ENCODE measurements around the gene SCN1B.

Gene SCN1B

DNA sequence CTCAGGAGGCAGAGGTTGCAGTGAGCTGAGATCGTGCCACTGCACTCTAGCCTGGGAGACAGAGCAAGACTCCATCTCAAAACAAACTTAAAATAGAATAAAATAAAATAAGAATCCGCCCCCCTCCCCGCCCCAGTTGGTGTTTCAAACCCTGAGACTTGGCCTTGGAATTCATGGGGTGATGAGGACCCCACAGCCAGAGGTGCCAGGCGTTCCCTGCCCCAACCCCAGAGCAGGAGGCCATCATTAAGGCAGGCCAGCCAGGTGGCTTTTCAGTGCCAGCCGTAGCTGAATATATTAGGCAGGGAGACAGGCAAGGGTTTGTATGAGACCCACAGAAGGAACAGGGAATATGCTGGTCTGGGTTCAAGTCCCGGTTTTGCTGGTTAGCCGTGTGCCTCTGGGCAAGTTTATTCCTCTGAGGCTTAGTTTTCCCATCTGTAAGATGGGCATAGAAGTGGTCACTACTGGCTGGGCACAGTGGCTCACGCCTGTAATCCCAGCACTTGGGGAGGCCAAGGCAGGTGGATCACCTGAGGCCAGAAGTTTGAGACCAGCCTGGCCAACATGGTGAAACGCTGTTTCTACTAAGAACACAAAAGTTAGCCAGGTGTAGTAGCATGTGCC, 23.5 kb downstream of the SCN1B start:
- DNase-seq (ENCODE audit: low read depth, low spot score) = no peak

DNA sequence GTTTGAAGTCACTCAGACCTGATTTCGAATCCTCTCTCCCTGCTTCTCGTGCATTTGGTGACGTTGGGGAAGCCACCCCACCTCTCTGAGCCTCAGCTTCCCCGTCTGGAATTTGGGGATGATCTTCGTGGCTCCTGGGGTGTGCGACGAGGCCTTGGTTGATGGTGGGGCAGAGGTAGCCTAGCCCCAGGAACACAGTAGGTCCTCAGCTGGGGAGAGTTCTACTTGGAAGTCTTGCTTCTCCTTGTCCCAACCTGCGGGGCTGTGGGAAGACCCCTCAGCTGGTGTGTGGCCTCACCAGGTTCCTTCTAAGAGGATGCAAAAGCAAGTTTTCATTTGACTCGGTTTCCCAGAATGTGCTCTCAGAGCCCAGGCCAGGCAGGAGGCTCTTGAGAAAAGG, 24.4 kb downstream of the SCN1B start:
- DNase-seq (ENCODE audit: low read depth, low spot score) = no peak

DNA sequence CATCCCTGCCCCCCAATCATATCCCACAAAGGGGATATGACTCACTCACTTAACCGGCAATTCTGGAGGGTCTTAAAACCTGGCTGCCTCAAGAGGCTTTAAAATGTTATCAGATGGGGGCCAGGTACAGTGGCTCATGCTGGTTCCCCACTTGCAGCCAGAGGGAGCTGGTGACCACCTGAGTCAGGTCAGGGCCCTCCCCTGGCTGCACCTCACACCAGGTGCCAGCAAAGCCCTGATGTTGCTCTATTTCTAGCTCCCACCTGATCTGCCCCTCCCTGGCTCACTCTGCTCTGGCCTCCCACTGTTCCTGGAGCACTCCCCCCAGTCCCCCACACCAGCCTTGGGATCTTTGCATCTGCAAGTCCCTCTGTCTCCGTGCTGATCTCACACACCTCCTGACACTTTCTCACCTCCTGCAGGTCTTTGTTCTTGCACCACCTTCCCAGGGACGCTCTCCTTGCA, 25.5 kb downstream of the SCN1B start:
- DNase-seq (ENCODE audit: low read depth, low spot score) = no peak

DNA sequence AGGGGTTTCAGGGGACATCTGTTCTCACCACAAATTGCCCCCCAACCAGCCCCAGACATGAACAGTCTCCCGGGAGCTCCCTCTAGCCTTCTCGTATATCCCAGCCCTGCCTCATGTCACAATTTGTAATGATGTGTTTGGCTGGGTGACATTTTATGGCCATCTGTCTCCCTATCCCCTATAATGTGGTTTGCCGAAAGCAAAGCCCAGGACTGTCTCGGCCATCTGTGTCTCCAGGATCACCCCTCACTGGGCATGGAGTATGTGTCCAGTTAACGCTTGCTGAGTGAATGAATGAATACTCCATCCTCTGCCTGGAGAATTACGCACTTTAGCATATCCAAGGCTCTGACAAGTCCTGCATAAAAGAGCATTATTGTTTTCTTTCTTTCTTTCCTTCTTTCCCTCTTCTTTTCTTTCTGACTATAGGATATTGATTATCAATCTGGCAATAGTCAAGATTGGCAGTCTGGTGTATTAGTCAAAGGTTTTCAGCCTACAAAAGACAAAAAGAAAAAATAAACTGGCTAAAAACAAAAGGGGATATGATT, 26.3 kb downstream of the SCN1B start:
- no peak for DNase-seq (ENCODE audit: low read depth, low spot score)

DNA sequence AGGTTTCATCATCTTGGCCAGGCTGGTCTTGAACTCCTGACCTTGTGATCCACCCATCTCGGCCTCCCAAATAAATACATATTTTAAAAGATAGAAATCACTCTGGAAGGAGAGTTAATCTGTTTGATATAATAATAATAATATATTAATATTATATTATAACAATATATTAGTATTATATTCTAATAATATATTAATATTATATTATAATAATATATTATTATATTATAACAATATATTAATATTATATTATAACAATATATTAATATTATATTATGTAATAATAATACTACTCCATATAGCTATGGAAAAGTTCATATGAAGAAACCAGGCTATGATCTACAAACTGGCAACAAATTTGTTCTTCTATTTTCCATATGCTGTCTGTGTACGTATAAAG, 28.1 kb downstream of the SCN1B start:
- no peak for DNase-seq (ENCODE audit: low read depth, low spot score)

DNA sequence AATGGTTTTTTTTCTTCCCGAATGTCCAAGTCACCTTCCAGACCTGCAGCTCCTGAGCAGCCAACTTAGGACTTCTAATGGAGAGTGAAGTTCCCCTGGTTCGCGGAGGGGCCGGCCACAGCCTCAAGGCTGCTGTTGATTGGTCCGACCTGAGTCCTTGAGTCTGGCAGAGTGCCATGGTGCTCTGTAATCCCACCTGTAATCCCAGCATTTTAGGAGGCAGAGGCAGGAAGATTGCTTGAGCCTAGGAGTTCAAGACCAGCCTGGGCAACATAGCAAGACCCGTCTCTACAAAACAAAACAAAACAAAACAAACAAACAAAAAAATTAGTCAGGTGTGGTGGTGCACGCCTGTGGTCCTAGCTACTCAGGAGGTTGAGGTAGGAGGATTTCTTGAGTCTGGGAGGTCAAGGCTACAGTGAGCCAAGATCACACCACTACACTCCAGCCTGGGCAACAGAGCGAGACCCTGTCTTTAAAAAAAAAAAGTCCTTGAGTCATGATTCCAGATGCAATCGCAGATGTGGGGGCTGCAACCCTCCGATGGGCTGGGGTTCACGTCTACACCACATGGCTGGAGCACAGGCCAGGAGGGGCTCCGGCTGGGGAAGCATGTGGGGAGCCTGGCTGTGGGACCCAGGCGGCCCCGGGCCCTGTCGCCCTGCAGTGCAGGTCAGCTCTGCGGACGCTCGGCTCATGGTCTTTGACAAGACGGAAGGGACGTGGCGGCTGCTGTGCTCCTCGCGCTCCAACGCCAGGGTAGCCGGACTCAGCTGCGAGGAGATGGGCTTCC, 28.9 kb downstream of the SCN1B start:
- no peak for DNase-seq (ENCODE audit: low read depth, low spot score)

DNA sequence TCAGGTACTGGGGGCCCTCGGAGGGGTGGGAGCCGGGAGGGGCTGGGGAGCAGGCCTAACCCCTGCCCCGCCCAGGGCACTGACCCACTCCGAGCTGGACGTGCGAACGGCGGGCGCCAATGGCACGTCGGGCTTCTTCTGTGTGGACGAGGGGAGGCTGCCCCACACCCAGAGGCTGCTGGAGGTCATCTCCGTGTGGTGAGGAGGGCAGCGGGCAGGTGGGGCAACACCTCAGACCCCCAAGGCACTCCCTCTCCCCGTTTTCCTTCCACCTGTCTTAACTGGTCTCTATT, 29.5 kb downstream of the SCN1B start:
- DNase-seq (ENCODE audit: low read depth, low spot score) = no peak

DNA sequence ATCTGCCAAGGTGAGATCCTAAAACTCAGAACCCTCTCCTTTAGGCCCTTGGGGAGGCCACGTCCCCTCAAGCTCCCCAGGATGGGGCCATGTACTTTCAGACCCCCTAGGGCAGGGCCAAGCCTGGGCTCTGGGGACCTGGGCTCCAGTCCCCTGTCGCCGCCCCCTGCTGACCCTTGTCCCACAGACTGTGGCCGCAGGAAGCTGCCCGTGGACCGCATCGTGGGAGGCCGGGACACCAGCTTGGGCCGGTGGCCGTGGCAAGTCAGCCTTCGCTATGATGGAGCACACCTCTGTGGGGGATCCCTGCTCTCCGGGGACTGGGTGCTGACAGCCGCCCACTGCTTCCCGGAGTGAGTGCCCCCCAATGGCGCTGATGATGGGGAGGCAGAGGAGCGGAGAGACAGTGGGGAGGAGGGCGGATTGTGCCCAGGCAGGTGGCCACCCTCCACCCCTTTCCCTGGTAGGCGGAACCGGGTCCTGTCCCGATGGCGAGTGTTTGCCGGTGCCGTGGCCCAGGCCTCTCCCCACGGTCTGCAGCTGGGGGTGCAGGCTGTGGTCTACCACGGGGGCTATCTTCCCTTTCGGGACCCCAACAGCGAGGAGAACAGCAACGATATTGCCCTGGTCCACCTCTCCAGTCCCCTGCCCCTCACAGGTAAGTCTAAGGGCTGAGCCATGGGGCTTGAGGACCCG, 30.0 kb downstream of the SCN1B start:
- DNase-seq (ENCODE audit: low read depth, low spot score) = no peak

DNA sequence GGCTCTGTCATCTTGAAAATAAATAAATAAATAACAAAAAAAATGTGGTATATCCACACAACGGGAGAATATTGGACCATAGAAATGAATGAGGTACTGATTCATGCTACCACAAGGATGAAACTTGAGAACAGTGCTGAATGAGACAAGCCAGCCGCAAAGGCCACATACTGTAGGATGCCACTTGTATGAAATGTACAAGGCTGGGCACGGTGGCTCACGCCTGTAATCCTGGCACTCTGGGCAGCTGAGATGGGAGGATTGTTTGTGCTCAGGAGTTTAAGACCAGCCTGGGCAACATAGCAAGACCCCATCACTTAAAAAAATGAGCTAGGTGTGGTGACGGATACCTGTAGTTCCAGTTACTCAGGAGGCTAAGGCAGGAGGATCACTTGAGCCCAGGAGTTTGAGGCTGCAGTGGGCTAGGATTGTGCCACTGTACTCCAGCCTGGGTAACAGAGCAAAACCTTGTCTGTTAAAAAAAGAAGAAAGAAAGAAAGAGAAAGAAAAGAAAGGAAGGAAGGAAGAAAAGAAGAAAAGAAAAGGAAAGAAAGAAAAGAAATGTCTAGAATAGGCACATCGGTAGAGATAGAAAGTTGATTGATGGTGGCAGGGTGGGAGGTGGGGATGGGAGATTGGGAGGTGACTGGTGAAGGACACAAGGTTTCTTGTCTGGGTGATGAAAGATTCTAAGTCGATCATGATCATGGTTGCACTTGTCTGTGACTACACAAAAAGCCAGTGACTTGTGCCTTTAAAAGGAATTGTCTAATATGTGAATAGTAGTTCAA, 31.5 kb downstream of the SCN1B start:
- no peak for DNase-seq (ENCODE audit: low read depth, low spot score)

DNA sequence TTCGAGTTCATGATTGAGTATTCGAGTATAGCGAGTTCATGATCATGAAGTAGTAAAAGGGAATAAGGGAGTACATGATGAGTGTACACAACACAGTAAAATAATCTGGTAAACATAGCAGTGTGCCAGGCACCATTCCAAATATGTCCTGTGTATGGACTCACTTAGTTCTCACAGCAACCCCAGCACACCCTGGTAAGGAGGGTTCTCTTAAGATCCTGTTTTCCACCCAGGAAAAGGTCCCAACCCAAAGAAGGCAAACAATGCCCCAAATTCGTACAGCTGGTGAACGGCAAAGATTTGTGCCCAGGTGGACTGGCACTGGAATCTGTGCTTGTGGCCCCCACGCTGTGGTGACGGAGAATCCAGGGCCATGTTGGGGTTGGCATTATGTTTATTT, 32.7 kb downstream of the SCN1B start:
- DNase-seq (ENCODE audit: low read depth, low spot score) = no peak

DNA sequence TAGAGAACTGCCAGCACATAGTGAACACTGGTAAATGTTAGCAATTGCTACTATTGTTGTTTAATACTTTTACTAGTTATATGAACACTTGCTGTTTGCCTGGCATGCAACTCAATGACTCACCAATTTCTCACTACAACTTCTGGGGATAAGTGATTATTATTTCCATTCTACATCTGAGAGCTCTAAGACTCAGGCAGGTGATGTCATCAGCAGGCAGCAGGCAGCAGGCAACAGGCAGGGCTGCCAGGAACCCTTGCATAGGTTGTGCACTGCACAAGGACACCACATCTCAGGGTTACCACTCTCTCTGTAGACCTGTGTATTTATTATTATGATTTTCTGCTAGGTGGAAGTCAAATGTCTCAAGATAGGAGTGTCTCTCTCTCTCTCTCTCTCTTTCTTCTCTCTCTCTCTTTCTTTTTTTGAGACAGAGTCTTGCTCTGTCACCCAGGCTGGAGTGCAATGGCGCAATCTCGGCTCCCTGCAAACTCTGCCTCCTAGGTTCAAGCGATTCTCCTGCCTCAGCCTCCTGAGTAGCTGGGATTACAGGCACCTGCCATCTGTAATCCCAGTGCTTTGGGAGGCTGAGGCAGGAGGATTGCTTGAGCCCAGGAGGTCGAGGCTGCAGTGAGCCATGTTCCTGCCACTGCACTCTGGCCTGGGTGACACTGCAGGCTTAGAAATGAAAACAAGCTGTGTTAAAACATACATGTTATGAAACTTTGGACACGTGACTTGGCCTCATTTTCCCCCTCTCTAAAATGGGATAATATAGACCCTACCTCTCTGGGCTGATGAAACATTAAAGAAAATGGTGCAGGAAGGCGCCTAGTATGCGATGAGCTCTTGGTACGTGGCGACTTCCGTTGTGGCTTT, 33.9 kb downstream of the SCN1B start:
- DNase-seq (ENCODE audit: low read depth, low spot score) = no peak

DNA sequence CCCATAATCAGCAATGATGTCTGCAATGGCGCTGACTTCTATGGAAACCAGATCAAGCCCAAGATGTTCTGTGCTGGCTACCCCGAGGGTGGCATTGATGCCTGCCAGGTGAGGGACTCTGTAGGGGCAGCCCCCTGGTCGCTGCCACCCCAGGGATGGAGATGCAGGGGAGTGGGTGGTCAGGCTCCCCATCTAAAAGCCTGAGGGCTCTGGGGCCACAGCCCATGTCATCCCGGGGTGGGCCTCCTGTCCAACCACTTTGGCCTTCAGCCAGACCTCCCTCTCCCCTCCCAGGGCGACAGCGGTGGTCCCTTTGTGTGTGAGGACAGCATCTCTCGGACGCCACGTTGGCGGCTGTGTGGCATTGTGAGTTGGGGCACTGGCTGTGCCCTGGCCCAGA, 35.3 kb downstream of the SCN1B start:
- no peak for DNase-seq (ENCODE audit: low read depth, low spot score)

DNA sequence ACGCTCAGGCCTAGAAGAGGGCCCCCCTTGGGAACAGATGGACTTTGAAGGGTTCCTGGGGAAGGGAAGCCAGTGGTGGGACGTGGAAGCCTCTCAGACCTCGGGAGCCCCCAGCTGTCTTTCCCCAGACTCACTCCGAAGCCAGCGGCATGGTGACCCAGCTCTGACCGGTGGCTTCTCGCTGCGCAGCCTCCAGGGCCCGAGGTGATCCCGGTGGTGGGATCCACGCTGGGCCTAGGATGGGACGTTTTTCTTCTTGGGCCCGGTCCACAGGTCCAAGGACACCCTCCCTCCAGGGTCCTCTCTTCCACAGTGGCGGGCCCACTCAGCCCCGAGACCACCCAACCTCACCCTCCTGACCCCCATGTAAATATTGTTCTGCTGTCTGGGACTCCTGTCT, 35.9 kb downstream of the SCN1B start:
- no peak for DNase-seq (ENCODE audit: low read depth, low spot score)

DNA sequence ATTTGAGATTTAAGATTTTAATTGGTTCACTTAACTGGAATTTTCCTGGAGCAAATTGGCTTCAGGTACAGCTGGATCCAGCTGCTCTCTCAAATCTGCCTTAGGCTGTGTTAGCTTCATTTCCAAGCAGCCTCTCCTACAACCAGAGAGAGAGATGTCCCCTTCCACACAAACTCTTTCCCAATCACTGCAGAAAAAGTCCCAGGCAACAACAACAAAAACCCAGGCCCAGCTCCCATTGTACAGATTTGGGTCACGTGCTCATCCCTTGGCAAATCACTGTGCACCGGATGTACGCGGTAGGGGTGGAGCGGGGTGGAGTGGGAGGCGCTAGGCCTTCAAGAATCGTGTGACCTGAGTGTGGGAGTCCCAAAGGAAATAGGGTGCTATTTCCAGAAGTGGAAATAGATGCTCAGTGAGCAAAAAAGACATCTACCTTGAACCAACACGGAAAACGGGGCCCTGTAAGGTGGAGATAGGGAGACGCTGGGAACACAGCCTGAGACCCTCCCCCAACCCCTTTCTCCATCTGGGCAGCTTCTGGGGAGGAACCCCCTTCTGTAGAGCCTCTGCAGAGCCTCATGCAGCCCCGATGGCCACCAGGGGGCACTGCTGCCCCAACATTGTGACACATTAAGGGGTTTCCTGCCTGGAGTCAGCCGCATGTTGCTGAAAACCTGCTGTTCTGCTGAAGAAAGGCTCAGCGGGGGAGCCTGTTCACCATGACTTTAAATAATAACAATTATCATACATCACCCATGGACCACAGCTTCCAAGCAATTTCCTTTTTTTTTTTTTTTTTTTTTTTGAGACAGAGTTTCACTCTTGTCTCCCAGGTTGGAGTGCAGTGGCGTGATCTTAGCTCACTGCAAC, 36.7 kb downstream of the SCN1B start:
- DNase-seq (ENCODE audit: low read depth, low spot score) = peak; percentile 44

DNA sequence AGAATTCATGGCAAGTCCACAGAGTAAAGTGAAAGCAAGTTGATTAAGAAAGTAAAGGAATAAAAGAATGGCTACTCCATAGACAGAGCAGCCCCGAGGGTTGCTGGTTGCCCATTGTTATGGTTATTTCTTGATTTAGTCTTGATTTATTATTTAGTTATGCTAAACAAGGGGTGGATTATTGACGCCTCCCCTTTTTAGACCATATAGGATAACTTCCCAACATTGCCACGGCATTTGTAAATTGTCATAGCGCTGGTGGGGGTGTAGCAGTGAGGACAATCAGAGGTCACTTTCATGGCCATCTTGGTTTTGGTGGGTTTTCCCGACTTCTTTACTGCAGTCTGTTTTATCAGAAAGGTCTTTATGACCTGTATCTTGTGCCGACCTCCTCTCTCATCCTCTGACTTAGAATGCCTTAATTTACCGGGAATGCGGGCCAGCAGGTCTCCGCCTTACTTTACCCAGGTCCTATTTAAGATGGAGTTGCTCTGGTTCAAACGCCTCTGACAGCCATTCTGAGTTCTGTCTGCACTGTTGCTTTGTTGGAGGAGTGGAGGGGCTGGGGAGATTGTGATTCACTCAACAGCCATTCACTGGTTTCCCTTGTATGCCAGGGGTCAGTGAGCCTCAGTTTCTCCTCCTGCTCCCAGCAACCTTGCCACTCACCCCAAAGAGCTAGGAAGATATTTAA, 38.8 kb downstream of the SCN1B start:
- DNase-seq (ENCODE audit: low read depth, low spot score) = no peak

DNA sequence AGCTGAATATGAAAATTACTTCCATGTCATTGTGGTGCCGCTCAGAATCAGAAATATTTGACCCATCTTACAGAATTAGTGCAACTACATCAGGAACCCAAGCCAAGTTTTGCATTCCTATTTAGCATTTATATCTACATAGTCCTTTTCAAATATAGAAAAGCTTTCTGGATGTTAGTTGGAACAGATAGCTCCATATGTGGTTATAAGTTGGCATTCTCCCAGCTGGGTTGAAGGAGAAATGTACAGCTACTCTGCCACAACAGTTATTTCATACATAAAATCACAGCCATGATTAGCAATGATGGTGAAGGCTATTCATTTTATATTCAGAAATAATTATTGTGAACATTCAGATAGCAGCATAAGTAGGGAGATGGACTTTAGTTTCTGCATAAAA, 39.4 kb downstream of the SCN1B start:
- no peak for DNase-seq (ENCODE audit: low read depth, low spot score)

DNA sequence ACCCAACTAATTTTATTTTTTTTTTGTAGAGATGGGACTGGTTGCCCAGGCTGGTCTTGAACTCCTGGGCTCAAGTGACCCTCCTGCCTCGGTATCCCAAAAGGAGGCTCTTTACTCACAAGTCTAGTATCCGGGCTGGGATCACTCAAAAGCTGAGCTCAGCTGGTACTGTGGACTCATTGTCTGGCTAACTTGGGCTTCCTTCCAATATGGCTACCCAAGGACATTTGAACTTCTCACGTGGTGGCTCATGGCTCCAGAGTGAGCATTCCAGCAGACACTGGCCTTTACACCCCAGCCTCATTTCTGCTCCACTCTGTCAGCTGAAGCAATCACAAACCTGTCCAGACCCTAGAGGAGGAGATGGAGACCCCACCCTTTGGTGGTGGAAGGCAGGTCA, 40.2 kb downstream of the SCN1B start:
- no peak for DNase-seq (ENCODE audit: low read depth, low spot score)

DNA sequence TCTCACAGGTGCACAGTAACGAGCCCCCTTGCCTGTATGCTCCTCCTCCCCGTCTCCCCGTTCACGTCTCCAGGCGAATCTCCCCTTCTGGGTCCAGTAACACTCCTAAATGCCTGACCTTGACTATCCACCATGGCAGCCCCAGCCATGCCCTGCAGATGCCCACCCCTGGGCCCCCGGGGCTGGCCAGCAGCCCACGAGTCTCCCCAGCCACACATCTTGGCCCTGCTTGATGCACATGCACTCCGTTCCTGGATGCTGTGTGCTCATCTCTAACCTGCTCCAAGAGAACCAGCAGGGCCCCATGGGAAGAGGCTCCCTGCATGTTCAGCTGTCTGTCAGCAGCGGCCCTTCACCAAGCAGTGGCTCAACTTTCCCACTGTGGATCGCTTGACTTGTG, 43.2 kb downstream of the SCN1B start:
- no peak for DNase-seq (ENCODE audit: low read depth, low spot score)

DNA sequence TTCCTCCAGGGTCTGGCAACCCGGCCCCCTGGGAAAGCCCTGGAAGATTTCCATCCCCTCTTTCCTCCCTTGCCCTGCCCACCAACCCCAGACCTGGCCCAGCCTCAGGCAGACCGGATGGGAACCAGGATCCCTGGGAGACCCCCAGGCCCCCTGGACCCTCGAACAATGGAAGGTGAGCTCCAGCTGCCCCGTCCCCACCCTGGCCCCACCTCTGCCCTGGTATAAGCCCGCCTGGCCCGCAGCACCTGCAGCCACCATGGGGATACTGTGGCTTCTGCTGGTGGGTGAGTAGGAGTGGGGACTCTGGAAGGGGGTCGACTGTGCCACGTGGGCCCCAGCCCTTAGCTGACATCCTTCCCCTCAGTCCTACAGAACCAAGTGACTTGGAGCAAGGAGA, 43.7 kb downstream of the SCN1B start:
- DNase-seq (ENCODE audit: low read depth, low spot score) = no peak
